HG02588 (cell line): Measurements from ENCODE around the gene FXYD6.
"Not testable (repeated sequence)": the region's sequence is repeated elsewhere in the genome, so short reads cannot be mapped to it uniquely, and the experiment has no call there.

Experiments used
- ATAC-seq: cut with Tn5 transposase; IDR thresholded peaks from one replicate; pipeline ENCODE4 v1.9.1; 2021; ENCODE audit warnings: mild to moderate bottlenecking, moderate library complexity; ENCODE audit not compliant: unreplicated experiment

The FXYD6 gene

GRCh38 chr11:117876341-117877119 lies at the start of gene FXYD6:
Gene FXYD6, minus strand, starts transcription at chr11:117876658. Its CDS starts 33,882 bp downstream, at chr11:117842776.
- ATAC-seq = no peak

- not testable (repeated sequence) for ATAC-seq
These were observed 49.7 kb upstream of the FXYD6 start for GRCh38 chr11:117926166-117926565.

DNA sequence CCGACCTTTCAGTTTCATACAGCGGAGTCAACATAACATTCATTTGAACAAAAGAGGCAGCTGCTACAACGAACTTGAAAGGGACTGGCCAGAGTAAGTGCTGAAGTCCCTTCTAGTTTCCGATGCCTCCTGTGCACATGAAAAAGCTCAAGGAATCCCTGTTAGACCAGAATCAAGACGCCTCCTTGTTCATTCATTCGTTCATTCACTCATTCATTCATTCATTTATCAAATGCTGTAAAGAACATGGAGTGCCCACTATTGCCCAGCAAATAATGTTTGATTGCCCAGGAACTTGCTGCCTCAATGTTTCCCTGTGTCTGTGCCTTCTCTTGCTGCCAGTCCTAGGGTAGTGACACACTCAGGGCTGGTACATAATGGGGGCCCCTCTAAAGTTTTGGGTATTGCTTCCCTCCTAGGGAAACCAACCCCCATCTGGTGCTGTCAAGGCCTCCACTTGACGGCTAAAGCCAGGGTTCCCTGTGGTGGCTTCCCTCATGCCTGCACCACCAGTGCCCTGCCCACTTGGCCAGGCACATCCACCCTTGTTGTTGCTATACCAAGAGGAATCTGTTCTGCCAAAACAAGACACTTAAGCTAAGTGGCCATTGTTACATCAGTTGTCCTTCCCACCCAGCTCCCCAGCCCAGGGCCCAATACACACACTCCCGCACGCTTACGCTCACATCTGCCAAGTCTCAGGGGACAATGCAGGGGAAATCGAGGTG lies 48.9 kb upstream of the FXYD6 start:
- no peak for ATAC-seq

DNA sequence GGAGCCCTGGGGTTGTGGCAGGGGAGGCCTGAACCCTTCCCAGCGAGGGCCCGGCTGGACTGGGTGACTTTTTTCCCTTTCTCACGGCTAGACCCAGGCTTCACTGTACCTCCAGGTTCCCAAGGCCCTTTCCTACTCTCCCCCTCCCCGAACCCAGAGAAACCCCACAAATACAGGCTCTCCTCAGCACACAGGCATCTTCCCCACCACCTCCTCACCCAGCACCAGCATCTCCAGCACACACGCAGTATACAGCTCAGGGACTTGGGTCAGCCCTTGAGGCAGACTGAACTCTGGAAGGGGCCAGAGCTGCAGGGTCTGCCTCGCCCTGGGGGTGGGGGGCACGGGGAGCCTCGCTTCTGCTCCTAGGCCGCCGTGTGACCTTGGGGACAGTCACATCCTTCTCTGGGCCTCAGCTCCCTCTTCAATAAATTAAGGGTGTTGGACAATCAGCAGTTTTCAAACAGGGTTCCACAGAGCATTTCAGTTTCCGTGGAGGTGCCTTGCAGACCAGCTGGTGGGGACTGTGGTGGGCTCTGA lies 48.2 kb upstream of the FXYD6 start:
- ATAC-seq = no peak

- no peak for ATAC-seq
These were observed 47.3 kb upstream of the FXYD6 start for GRCh38 chr11:117923773-117924172.

DNA sequence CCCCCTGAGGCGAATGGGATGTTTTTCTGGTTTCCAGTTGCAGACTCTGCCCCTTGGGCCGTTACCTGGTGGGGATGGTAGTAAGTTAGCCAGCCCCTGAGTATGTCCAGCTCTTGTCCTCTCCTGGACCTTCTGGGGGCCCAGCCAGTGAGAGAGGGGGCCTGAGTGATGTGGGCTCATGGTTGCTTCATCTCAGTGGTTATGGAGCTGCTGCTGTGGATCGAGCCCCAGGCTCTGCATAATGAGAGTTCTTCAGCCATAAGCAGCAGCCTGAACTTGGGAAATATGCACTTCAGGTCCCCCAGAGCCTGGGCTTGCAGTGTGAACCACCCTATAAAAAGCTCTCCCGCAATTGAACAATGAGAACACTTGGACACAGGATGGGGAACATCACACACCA lies 46.8 kb upstream of the FXYD6 start:
- ATAC-seq = no peak

GRCh38 chr11:117921893-117922292 lies 45.4 kb upstream of the FXYD6 start:
- ATAC-seq = no peak

GRCh38 chr11:117921456-117921855 lies 45.0 kb upstream of the FXYD6 start:
- no peak for ATAC-seq

DNA sequence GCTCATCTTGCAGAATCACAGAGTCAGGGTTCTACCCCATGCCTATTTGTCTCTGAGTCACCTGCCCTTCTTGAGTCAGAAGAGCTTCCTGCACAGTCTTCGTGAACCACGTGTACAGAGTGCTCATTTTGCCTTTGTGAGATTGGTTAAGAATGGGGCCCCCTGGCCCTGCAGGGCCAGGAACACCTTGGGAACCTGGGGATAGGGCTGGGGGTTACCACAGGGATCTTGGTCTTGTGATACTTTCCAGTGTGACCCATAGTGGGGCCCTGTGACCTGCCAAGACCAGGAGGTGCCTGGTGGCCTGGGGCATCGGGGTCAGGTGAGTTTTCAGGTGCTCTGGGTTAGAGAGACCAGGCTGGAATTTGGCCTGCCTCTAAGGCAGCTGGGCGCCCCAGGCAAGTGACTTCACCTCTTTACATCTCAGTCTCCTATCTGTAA lies 43.3 kb upstream of the FXYD6 start:
- ATAC-seq = no peak

GRCh38 chr11:117919341-117919740 lies 42.9 kb upstream of the FXYD6 start:
- no peak for ATAC-seq

DNA sequence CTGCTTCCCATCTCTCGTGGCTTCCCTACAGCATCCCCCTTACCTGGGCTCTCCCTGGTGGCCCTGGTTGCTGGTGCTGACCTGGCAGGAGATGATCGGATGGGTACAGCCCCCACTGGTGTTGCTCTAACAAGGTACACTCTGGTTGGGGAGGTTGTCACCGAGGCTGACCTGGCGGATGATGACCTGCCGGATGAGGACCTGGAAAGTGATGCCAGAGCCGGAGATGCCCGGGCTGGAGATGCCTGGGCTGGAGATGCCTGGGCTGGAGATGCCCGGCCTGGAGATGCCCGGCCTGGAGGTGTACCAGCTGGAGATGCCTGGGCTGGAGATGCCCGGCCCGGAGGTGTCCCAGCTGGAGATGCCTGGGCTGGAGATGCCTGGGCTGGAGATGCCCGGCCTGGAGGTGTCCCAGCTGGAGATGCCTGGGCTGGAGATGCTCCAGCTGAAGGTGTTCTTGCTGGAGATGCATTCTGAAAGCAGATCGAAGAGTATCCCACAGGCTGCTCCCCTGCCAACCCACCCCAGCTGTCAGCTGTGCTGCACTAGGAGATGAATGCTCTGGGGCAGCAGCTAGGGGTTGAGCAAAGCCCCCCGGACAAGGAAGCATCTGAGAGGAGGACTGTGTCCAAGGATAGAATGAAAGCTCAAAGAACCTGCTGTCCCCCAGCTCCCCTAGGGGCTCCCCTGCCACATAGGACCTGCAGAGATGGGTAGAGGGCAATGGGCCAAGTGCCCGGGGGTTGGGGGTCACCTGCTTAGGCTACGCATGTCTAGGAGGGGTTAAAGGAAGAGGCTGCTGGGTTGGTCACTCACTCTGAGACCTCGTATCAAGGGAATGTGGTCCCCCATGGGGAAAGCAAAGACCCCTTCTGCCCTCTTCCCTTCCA lies 42.2 kb upstream of the FXYD6 start:
- no peak for ATAC-seq

DNA sequence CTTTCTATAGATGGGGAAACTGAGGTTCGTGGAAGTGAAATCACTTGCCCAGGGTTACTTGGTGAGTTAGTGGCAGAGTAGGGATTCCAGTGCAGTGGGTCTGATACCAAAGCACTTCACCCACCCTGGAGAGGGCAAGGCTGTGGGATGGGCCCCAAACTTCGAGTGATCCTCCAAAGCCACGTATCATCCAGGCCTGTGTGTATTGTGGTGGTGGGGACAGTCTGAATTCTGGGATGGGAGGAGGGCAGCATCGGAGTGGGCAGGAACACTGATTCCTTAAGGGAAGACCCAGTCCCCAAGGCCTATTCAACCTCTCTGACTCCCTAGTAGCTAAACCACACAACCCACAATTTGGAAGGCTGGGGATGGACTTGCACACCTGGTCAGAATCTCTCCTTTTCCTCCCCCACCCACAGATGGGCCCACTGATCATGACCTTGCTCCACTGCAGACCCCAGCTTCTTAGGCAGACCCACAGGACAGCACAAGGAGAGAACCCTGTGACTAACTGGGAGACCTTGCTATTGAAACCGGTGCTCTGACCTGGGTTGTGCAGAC lies 41.2 kb upstream of the FXYD6 start:
- ATAC-seq = no peak

DNA sequence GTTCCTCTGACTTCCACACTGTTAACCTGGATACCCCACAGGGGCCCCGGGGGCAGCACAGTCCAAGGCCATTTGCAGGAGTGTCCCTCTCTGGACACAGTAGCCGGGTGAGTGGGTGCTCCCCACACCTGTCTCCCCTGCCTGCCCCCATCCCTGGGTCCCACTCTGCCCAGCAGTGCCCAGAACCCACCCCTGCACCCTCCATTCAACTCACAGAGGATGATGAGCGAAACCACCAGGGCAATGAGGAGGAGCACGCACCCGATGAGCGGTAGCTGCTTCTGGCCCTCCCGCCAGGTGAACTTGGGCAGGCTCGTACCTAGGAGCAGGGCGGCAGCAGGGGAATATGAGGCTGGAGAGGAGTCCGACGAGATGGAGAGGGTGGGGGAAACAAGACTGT lies 40.5 kb upstream of the FXYD6 start:
- ATAC-seq = no peak

DNA sequence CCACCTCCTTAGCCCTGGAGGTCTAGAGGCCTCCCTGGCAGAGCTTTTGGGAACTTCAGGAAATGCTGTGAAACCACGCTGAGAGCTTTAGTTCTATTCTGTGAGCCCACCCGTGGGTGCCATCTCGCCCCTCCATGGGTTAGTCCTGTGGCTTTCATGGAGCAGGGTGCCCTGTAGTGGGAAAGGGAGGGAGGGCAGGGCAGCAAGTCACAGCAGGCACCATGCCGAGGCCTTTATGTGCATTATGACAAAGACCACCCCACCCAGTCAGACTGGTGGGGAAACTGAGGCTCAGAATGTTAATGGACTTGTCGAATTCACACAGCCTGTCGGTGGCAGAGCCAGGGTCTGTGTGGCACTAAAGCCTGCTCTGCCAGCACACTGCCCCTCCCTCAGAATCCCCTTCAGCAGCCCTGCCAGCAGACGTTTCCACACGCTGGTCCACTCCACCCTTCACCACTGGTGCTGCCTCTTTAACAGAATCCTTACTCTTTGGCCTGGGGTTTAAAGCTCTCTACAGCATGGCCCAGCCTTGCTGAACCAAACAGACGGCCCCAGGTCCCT lies 39.3 kb upstream of the FXYD6 start:
- ATAC-seq = no peak

GRCh38 chr11:117914991-117915618 lies 38.6 kb upstream of the FXYD6 start:
- no peak for ATAC-seq

DNA sequence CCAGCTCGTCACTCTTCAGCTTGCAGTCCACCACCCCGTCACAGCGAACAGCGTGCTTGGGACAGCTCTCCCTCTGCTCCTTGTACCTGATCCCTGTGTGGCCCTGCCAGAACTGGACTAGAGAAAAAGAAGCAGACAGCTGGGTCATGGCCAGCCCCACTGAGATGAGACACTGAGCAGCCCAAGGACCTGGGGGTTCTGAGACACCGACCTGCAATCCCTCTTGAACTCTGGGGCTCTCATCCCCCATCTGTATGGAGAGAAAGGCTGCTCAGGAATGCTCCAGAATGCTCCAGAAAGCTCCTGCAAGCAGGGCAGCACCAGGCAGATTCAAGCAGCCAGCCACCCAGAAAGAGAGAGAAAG lies 37.9 kb upstream of the FXYD6 start:
- ATAC-seq = no peak

DNA sequence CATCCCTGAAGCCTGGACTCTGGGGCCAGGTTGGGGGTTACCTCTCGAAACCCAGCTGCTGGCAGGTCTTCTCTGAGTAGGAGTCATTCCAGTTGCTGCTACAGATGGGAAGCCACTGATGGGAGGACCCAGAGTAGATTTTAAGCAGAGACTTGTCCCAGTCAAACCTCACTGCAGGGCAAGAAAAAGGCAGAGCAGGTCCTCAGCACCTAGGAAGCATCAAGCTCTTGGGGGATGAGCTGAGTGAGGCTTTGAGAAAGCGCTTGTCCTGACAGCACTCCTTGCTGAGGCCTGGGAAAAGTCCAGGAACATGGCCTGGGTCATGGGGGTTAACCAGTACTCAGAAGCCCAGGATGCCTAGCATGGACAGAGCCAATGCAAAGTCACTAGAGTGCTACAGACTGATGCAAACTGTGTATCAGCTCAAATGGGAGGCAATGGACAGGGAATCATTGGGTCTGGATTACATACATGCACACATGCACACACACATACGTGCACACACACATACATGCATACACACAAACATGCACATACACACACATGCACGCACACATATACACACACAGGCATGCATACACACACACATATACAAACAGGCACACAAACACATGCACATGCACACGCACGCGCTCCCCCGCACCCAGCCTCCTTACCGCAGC lies 37.4 kb upstream of the FXYD6 start:
- ATAC-seq = no peak

- ATAC-seq = no peak
These were observed 36.0 kb upstream of the FXYD6 start for GRCh38 chr11:117912497-117912896.

DNA sequence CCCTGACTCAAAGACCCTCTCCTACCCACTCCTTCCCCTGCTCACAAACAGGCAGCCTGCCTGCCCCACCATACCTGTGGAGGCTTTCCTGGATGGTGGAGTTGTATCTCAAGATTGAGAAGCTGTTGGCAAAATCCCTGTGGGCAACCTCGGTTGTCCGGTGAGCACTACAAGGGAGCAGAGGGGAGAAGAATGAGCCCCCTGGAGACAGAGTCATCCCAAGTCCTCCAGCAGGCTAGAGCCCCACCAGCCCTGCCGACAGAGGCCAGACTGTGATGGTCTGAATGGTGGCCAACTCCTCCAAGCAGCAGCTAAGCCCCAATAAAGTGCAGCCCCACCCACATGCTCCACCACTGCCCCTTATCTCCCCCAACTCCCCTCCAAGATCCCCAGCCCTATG lies 35.2 kb upstream of the FXYD6 start:
- ATAC-seq = no peak
